Kidney (tissue), 14 donors: Measurements from ENCODE around the gene HINFP. TPM values are rescaled to one million over a fixed set of nuclear protein-coding genes. Genes with fewer than 3 reads are reported as not detected.
"Not testable (repeated sequence)": the region's sequence is repeated elsewhere in the genome, so short reads cannot be mapped to it uniquely, and the experiment has no call there.

Experiments
- DNase-seq, 5 donors: peaks; one replicate each; pipeline ENCODE4 v3.0.0-alpha.2; 2013 to 2020
- FAIRE-seq: peaks from 2 replicates; lab custom pipeline; 2012; peaks lifted over from hg19 to GRCh38; lab: Jason Lieb, UNC
- H3K27ac ChIP-seq, 2 donors: one replicate each; pipeline ENCODE4 v1.7.0; 2013; ENCODE audit warnings: low read depth in 2 of 2, low read length in 2 of 2, inconsistent platforms in 1 of 2
- H3K27me3 ChIP-seq: one replicate; pipeline ENCODE4 v1.7.1; 2013; ENCODE audit warnings: low read length, inconsistent platforms; ENCODE audit not compliant: control insufficient read depth, insufficient read depth
- H3K36me3 ChIP-seq, 3 donors: one replicate each; pipeline versions ENCODE4 v1.7.0 to v1.7.1; 2013; ENCODE audit warnings: low read length in 3 of 3, control low read depth in 1 of 3, inconsistent platforms in 1 of 3; ENCODE audit not compliant: insufficient read depth in 3 of 3, control insufficient read depth in 2 of 3
- H3K4me1 ChIP-seq, 3 donors: one replicate each; pipeline versions ENCODE4 v1.7.0 to v1.7.1; 2013; ENCODE audit warnings: low read length in 3 of 3, inconsistent platforms in 1 of 3, low read depth in 1 of 3; ENCODE audit not compliant: control insufficient read depth in 2 of 3, insufficient read depth in 2 of 3
- H3K4me3 ChIP-seq, 3 donors: one replicate each; pipeline versions ENCODE4 v1.7.0 to v1.8.1; 2013; ENCODE audit warnings: low read length in 3 of 3, control low read depth in 1 of 3, inconsistent platforms in 1 of 3
- H3K9ac ChIP-seq, 3 donors: one replicate each; pipeline versions ENCODE4 v1.7.0 to v1.7.1; 2013; ENCODE audit warnings: low read length in 3 of 3, control low read depth in 1 of 3, inconsistent platforms in 1 of 3
- H3K9me3 ChIP-seq, 3 donors: one replicate each; pipeline versions ENCODE4 v1.7.0 to v1.7.1; 2013; ENCODE audit warnings: low read length in 3 of 3, control low read depth in 1 of 3, inconsistent platforms in 1 of 3; ENCODE audit not compliant: control insufficient read depth in 2 of 3, insufficient read depth in 1 of 3
- CTCF ChIP-seq: IDR thresholded peaks from 3 replicates; pipeline ENCODE4 v1.5.1; 2012; ENCODE audit warnings: mild to moderate bottlenecking, moderate library complexity, borderline replicate concordance; ENCODE audit not compliant: insufficient read depth; ENCODE audit errors: extremely low read depth
- intact Hi-C: fragments of 100-400 bp; cut with DNase I; formaldehyde crosslinking; loops from one replicate; pipeline ENCODE4 v1.11.1; 2022
- polyA plus RNA-seq: library from polyadenylated mRNA; stranded (reverse); fragments of 350-450 nt; fragmentation: Illumina TruSeq; extraction: RNeasy Lipid Tissue Mini Kit (QIAGEN cat#74804); gene quantifications from one replicate; pipeline ENCODE4 v1.2.3, GENCODE V29; 2014; ENCODE audit warnings: low read depth, low replicate concordance; ENCODE audit not compliant: insufficient read depth
- total RNA-seq: library from RNA; stranded (reverse); fragmentation: NEBNext Ultra II Directional; extraction: Animal tissue kit (Norgen Biotek cat#: 25700); gene quantifications from one replicate; pipeline ENCODE4 v1.2.1, GENCODE V29; 2021
- donor health status: control.
- donor health status: control.
- donor health status: control.
- donor health status: control.
- donor health status: control.
- donor health status: DM: yes; HTN: yes; CAD: no.
- donor health status: Normal renal cell carcinoma (clear cell type).

HINFP gene
- total and polyA plus RNA-seq, 2 donors from 2014 or later = 14.5 to 29.1 TPM

DNA sequence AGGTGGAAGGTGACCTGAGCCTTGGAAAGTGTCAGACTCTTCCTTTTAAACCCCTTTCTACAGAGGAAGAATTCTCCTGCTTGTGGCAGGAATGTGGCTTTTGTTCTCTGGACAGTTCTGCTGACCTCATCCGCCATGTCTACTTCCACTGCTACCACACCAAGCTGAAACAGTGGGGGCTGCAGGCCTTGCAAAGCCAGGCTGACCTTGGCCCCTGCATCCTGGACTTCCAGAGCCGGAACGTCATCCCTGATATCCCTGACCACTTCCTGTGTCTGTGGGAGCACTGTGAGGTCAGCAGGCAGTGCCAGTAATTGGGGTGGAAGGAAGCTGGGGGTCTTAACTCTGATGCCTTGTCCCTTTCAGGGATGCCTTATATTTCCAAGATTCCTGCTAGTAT is 9.3 kb downstream of the HINFP start:
- Histone ChIP-seq H3K36me3 (peaks cover 7 to 31% (median 29%) of the 10 kb centered on the region in 3 donors), H3K27me3 (no peaks in the 10 kb centered on the region), H3K9ac (no peak overlapping the region), H3K4me1 (peaks cover 0 to 5% (median 0%) of the 10 kb centered on the region in 3 donors), H3K9me3 (no peaks in the 10 kb centered on the region), H3K27ac (no peak overlapping the region), H3K4me3 (no peak overlapping the region)
- TF ChIP-seq CTCF = no peak
- no peak for FAIRE-seq
- DNase-seq = no peak
- intact Hi-C loops = no loop called here

DNA sequence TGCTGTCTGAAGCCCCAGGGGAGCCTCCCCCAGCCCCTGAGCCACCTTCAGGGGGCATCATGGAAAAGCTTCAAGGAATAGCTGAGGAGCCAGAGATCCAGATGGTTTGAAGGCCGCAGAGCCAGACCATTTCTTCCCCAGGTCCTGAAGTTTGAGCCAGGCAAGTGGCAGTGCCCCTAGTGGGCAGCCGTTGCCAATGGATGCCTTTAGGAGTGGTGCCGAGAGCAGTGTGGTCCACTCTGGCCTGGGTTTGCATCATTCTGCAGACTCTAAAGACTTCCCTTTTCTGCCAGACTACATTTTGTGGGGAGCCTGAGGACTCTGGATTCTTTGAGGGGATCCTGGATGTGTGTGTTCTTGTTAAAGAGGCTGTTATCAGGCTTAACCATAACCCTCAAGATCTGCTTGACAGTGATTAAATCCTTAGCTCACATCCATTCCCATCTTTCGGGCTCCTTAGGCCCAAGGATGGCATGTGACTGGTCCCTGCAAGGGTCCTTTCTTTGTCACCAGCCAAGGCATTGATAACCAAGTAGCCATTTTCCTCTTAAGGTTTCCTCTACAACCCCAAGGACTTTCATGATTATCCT is 13.1 kb downstream of the HINFP start:
- Histone ChIP-seq H3K36me3 (peaks cover 5 to 31% (median 29%) of the 10 kb centered on the region in 3 donors), H3K9me3 (no peaks in the 10 kb centered on the region), H3K27me3 (no peaks in the 10 kb centered on the region), H3K4me3 (no peak overlapping the region), H3K4me1 (peaks cover 0 to 2% (median 0%) of the 10 kb centered on the region in 3 donors), H3K9ac (no peak overlapping the region), H3K27ac (no peak overlapping the region)
- FAIRE-seq (no peak), DNase-seq (no peak)
- intact Hi-C loops = no loop called here
- peak; percentile 56 for TF ChIP-seq CTCF

- DNase-seq, H3K27me3 ChIP-seq, intact Hi-C loops, H3K9me3 ChIP-seq, H3K4me3 ChIP-seq, FAIRE-seq, H3K9ac ChIP-seq, H3K4me1 ChIP-seq, H3K27ac ChIP-seq, H3K36me3 ChIP-seq: not testable (repeated sequence)
Observed at GRCh38 chr11:119139276-119139675, 17.9 kb downstream of the HINFP start.

- peak; percentile 61 to 83 (median 76) for DNase-seq
- H3K4me1 ChIP-seq = peaks cover 0 to 3% (median 0%) of the 10 kb centered on the region in 3 donors
Observed at GRCh38 chr11:119144825-119145486, 23.6 kb downstream of the HINFP start.

More at GRCh38 chr11:119144825-119145486, 23.6 kb downstream of the HINFP start:
- Histone ChIP-seq H3K9me3 (no peaks in the 10 kb centered on the region), H3K27me3 (peaks cover 2% of the 10 kb centered on the region), H3K27ac (no peak overlapping the region), H3K4me3 (no peak overlapping the region), H3K9ac (no peak overlapping the region), H3K36me3 (no peaks in the 10 kb centered on the region)
- no peak for FAIRE-seq
- intact Hi-C loops = no loop called here
- TF ChIP-seq CTCF = peak; percentile 78
